HG02981 (cell line): Measurements from ENCODE around the gene UBE2G1.

Source experiments
- ATAC-seq: cut with Tn5 transposase; IDR thresholded peaks from one replicate; pipeline ENCODE4 v1.9.1; 2021; ENCODE audit warnings: mild to moderate bottlenecking, moderate library complexity; ENCODE audit not compliant: unreplicated experiment

UBE2G1 gene

DNA sequence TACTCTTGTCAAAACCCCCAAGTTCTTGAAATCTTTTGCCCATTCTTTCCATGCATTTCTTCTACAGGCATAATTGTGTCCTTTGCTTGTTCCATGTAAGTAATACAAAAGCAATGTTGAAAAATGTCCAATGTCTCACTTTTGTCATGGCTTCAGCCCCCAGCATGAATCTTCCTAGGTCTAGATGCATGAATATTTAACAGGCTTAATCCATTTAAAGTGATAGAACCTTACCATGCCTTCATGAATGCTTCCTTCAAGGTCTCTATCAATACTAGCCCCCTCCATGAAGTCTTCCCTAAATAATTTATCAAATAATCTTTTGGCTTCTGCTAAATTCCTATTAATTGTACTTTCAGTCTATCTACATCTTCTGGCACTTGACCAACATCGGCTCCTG, 56.6 kb downstream of the UBE2G1 start:
- no peak for ATAC-seq

DNA sequence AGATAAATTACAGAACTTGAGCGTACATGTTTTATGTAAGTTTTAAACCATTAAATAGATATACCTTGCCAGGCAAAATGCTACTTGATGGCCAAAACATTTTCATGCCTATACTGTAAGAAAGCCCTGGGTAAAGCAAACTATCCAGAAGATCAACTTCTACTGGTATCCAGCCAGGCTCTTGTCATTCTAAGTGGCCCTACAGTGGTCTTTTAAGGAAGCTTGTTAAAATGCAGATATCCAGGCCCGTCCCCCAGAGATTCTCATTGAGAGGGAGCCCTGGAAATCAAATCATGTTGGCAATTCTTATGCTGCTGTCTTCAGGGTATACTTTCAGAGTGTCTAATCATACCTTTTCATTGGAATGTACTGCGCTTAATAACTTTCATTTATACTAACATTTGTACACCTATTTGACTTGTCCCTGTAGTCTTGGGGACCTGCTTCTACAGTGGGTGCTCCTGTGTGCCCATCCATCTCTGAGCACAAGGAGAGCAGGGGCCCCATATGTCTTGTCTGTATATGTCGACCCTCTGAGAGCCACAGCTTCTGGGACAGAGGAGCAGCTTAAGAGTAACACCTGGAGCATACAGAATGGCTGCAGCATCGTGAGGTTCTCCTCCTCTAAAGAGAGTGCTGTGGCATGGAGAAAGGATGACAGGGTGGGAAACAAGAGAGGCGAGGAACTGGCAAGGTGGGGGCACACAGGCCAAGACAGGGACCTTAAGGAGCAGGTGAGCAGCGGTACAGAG, 59.1 kb downstream of the UBE2G1 start:
- no peak for ATAC-seq

DNA sequence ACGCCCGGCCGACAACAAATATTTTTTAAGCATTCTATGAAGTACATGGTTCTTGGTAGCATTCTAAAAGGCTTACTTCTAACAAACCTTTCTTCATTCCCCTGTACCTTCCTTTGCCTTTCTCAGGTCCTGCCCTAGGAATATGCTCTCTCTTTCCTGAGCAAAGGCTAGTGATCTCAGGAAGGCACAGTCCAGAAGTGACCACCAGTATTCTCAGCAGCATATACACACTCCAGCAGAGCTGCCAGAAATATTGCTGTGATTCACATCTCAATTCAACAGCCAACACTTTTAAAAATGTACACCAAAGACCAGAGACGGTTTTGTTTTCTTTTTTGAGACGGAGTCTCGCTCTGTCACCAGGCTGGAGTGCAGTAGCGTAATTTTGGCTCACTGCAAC, 61.3 kb downstream of the UBE2G1 start:
- no peak for ATAC-seq

DNA sequence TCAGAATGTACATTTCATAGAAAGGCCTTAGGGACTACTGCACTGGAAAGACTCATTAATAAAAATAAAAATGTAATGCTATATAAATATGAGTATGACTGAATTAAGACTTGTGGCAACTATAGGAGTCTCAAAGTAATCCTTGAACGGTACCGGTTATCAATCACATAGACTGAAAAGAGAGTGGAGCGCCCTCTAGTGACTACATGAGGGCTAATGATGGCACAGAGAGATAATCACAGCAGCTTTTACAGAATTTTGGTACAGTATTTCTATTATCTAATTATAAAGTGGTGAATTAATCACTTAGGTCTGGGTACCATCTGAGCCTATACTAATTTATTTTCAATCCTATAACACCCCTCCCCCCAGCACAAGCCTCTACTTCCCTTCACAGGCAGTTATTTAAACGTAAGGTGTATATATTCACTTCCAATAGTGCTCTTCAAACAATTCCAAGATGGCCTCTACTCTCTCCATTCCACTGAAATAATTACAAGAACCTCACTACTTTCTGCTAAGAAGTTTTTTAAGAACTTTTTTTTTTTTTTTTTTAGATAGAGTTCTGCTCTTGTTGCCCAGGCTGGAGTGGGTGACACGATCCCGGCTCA, 62.0 kb downstream of the UBE2G1 start:
- no peak for ATAC-seq

DNA sequence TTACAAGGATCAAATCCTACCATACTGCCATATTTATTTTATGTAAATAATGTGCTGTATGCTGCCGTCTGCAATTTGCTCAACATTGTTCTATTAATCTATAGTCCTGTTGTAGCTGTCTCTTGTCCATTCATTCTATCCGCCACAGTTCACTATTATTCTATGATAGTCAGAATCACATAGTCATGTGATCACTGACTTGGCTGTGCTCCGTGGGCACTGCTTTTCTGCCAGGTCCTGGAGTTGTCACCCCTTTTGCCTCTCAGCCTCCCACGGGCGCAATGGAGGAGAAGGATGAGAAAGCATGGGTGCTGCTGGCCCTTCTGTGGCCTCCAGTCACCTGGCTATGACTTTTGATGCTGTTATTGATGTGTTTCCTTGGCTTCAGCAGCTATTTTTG, 65.4 kb downstream of the UBE2G1 start:
- ATAC-seq = no peak

DNA sequence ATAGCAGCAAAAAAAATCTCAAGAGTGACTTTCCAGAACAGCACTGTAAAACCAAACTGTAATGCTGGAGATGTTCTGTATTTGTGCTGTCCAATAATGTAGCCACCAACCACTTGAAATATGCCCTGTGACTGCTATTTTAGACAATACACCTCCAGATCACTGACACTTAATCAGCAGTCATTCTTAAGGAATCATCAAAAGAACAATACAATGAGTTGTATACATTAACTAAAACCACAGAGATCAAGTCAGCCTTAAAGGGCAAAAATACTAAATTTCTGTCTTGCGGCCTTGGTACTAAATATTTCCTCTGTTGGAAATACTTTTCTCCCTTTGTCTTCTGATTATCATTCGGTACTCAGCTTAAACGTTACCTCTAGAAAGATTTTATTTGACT, 69.1 kb downstream of the UBE2G1 start:
- no peak for ATAC-seq

DNA sequence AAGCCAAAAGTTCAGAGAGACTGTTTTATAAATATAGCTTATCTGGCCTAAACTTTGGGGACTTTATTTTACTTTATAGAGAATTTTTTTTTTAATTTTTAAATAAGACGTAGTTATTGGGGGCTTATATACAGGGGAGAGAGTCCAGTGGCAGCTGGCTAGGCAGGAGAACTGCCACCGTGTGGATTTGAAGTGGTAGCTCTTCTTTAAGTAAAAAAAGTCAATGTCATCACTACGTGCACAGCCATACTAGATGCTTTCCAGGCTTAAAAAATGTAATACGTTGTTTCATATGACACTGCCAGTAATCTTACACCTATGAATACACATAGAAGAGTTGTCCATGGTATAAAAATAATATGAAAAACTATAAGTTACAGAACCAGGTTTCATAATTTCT, 70.8 kb downstream of the UBE2G1 start:
- ATAC-seq = no peak

DNA sequence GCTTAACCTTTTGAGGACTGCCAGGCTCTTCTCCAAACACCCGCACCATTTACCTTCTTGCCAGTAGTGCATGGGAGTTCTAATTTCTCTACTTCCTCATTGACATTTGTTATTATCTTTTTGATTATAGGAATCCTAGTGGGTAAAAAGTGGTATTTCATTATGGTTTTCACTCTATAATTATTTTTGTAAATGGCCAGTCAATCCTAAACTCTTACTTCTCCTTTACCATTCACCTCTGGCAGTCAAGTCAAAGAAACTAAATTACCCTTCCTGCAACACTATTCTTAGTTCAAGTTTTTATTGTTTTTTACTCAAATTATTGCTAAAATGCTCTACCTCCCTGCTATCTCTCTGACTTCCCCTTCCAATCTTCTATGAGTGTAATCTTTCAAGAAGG, 72.9 kb downstream of the UBE2G1 start:
- ATAC-seq = no peak

DNA sequence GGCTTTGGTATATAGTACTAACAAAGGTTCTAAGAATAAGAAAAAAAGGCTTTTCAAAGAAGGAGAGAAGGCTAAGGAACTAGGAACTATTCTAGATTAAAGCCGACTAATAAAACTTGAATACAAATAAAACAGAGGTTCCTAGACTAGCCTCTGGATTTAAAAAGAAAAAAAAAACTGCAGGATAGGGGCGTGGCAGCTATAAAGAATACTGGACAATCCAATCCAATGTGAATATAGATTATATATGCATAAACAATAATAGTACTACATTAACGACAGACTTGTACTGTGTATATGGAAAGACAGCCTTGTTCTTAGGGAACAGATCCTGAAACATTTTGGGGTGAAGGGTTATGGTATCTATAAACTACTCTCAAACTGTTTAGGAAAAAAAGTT, 78.8 kb downstream of the UBE2G1 start:
- ATAC-seq = no peak

DNA sequence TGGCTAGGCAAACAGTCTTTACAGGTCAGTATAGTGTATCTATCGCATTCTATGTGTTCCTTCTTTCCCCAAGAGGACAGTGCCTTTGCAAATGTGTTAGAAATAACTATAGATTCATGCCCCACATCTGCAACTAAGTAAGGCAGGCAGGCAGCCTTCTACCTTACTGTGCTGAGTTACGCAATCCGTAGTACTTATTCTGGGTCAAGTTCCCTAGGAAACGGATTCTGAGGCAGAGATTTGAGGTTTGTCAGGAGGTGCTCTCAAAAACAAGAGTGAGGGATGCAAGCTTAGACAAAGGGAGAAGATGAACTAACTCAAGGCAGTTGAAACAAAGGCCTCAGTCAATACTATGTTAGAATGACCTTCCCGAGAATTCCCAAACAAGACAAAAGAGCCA, 90.0 kb downstream of the UBE2G1 start:
- ATAC-seq = no peak

DNA sequence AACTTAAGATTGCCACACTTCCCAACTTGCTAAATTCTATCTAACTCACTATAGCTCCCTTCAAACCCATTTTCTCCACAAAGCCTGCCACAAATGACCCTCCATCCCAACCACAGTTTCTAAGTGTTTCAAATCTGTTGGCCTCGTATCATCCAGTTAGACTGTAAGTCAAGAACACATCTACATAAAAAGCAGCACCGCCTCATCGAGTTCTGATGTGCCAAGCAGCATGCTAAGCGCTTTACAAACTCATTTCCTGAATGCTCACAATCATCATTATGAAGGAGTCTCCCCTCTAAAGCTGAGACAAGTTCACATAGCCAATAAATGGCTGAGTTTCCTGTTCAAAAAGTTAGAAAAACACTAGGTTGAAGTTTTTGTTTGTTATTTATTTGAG, 93.5 kb downstream of the UBE2G1 start:
- no peak for ATAC-seq

DNA sequence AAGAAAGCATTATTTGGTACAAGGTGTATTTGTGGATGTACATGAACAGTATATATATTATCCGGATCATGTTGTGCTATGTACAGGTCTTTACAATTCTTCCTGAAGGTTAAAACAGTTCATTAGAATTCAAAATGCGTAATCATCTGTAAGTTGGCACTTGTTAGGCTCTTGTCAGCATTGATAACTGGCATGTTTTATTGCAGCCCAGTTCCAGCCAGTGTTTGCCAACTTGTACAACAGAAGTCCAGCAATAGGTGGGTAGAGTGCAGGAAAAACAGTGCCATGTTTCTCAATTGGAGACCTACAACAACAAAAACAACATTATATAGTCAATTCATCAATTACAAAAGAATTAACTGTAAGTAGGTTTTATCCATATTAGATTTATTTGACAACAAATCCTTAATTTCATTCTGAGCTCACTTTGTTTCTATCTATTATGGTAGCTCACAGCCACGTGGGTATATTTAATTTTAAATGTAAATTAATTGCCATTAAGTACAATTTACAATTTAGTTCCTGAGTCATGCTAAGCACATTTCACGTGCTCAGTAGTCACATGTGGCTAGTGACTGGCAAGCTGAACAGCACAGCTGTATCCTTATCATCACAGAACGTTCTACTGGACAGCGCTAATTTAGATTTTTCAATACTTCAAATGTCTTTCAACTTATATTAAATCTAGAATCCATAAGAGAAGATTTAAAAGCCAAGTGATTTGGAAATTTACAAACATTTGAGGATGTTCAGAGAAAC, 94.1 kb downstream of the UBE2G1 start:
- ATAC-seq = no peak

DNA sequence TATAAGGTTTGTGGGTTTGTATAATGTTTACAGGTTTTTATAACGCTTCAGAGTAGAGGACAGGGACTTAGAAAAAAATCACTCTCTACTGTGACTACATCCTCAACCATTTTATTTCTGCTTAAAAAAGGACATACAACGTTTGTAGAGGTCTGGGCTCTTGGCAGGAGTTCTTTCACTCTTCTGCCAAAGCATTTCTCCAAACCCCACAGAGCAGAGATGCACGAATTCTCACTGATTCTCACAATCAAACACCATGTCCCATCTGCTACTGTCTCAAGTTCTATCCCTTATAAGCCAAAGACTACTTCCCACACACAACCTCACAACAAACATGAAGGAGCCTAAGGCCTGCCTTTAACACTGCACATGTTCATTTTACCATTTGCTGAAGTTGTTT, 95.7 kb downstream of the UBE2G1 start:
- ATAC-seq = no peak

DNA sequence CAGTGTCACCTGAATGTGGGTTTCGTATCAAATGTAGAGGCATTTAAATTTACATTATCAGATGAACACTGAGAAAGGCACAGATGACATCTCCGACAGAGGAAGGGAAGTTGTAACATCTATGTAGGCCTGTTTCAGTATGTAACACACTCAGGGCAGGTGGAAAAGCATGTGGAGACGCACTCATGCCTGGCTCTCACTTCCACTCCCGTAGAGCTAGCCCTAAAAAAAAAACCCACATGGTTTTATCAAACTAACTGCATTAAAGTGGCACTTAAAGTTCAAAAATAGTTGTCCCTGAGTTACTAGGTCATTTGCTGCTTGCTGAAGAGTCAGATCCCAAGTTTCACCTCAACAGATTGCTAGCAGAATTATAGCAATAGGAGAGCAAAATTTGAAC, 96.6 kb downstream of the UBE2G1 start:
- no peak for ATAC-seq

DNA sequence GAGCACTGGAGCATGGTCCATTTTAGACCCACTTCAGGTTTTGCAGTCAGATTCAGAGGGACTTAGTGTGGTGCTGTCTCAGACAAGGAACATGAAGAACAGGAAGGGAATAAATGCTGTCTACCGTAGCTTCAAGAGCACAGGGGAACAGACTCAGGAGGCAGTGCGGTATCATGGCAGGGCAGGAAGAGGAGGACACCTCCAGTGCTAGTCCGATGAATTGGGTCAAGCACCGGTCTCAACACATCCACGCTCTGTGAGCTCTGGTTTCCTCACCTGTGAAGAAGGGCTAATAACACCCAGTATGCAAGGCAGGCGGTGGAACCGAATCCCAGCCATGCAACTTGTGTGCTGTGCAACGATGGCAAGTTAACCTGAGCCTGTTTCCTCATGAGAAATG, 99.1 kb downstream of the UBE2G1 start:
- ATAC-seq = no peak

DNA sequence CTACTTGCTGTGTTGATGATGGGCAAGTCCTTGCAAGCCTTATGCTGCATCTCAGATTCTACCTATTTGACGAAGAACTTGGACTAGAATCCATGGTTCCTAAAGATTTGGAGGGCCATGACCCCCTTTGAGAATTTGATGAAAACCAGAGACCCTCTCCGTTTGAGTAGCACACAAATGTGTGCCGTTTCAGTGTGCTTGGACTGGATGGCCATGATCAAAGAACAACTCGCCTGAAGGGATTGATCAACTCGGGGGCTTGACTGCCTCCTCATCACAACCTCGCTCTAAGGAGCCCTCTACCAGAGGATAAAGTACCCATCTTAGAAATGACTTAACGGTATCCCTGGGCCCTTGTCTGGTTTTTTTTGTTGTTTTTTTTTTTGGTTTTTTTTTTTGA, 99.9 kb downstream of the UBE2G1 start:
- no peak for ATAC-seq

DNA sequence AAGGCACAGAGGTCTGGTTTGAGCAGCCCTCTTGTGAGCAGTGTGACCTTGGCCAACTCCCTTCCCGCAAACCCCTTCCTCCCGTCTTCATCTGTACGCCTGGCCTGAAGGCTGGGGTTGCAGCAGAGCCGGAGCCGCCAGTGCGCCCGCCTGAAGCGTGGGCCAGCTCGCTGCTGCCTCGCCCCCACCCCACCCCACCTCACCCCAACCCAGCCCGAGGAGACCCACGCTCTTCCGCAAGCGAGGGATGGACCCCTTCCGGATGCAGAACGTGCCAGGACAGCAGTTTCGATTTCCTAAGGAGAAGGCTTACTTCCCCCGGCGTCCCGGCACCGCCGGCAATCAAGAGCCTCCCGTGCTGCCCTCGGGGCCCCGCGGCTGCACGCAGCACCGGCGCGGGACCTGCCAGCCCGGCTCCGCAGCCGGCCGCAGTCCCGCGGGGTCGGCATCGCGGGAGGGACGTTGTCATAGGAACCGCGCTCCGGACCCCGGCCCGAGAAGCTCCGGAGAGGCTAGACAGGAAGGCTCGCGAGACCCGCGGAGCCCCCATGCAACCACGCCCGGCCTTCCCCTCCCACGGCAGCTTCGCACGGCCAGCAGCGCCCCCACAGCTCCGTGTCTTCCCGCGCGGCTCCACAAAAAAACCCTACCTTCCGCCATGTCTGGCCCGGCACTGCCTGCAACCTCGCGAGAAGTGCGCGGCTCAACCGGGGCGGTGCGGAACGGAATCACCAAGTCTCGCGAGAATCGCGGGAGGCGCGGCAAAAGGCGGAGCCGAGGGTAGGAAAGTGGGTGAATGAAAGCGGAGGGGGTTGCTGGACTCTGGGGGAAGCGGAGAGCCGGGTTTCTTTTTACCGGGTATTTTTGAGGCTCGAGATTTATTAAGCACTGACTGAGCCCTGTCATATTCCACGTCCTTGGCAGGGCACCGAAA, 102.9 kb downstream of the UBE2G1 start, which contains the start of gene ANKFY1:
ANKFY1 (minus strand) TSS at position 698 of the 934 bp plus-strand sequence; CDS start at position 660, 38 bp downstream.
- peak; percentile 88 for ATAC-seq

DNA sequence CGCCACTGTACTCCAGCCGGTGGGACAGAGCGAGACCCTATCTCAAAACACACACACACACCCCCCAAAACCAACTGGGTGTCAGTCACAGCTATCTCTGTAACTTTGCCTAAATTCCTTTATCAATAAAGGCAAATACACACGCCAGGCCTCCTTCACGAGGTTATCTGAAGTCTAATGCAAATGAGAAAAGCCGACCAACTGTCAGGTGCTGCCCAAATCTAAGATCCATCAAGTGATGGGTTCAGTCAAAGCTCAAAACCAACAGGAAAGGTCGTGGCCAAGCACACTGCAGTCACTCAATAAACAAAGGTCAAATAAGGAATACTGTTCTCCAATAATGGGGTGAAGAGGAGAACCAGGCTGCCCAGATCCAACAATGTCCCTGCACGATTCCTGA, 103.8 kb downstream of the UBE2G1 start:
- ATAC-seq = no peak

DNA sequence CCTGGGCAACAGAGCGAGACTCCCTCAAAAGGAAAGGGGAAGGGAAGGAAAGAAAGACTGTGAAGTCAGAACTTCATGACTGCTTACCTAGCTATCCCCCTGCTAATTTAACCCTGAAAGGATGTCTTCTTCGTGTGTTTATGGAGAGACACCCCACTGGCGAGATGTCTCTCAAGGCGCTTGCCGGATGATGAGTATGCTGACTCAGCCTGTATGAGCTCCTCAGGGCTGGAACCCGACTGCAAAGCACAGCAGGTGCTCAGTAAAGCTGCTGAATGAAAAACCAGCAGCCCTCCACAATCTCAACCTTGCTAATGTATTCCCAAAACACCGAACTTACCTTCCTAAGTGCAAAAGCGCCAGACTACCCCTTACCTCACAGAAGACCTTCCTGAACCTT, 105.0 kb downstream of the UBE2G1 start:
- no peak for ATAC-seq

DNA sequence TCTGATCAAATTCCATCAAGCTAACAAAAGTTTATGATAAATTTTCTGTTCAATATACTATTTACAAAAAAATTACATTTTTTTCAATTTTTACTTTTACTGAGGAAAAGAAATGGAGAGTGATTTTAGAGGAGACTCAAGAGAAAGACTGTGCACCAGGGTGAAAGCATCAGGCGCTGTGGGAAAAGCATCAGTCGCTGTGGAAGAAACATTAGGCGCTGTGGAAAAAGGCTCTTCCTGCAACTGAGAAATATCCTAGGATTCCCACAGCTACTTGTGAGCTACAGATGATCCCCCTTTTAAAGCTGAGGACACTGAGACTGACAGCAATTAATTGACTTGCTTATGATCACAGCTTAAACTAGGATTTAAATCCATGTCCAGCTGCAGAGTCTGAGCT, 107.6 kb downstream of the UBE2G1 start:
- no peak for ATAC-seq

DNA sequence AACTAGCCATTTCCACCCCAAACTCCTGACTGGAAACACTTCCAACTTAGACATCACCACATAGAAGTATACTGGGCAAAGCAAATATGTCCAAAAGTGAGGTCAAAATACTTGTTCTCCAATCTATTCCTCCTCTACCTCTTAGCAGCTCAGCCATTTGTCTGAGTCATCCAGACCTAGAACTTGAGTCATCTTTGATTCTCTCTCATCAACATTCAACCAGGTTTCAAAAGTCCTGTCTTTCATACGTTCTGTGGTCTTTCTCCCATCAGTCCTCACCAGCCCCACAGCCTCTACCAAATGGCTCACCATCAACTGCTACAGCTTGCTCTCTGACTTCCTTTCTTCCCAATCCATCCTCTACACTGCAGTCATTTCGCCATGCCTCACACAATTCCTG, 109.5 kb downstream of the UBE2G1 start:
- ATAC-seq = no peak
